Suprapubic skin (tissue), 3 donors: Measurements from ENCODE around the gene PLCL2.

Source experiments
- POLR2AphosphoS5 ChIP-seq, 3 donors: sonication (generic); formaldehyde crosslinking; IDR thresholded peaks; one replicate each; pipeline ENCODE4 v1.6.1; 2017; ENCODE audit warnings: antibody characterized with exemption in 3 of 3
- TF ChIP-seq, protein P1 (sequence below), 2 donors: fragments of 200-600 bp in 1 of 2; fragments of 450-650 bp in 1 of 2; sonication (generic) in 1 of 2; IDR thresholded peaks; one replicate each; pipeline ENCODE4 v1.5.1; 2016 to 2019; ENCODE audit warnings: antibody characterized with exemption in 2 of 2, mild to moderate bottlenecking in 1 of 2, moderate library complexity in 1 of 2

DNA sequence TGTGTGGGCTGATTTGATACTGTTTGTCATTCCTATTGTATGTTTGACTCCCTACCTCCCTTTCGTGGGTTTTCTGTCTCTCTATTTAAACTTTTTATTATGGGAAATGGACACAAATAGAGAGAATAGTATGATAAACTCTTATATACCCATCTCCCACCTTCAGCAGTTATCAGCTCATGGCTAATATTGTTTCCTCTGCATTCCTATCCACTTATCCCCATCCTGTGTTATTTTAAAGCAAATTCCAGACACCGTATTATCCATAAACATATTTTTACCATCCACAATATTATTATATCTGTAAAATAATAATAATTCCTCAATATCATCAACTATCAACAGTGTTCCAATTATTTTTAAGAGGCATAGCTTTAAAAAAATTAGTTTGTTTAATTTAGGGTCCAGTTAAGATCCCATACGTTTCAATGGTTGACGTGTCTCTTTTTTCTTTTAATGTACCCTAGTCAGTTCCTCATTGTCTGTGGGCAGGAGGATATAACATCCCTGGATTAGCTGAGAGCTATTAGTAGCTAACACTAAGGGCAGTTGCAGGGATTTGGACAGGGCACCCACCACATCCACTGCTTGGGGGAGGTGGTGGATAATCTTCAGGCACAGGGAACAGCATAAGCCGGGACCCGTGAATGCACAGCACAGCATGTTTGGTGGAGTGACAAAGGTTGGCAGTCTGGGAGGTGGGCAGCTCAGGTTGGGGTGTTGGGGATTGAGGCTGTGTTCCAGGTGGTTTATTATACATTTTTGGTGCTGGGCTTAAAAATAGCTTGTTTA is 23.5 kb downstream of the PLCL2 start:
- TF ChIP-seq POLR2AphosphoS5 (IDR thresholded peaks at IDR 0.05): no peak
- TF ChIP-seq, protein P1, sequence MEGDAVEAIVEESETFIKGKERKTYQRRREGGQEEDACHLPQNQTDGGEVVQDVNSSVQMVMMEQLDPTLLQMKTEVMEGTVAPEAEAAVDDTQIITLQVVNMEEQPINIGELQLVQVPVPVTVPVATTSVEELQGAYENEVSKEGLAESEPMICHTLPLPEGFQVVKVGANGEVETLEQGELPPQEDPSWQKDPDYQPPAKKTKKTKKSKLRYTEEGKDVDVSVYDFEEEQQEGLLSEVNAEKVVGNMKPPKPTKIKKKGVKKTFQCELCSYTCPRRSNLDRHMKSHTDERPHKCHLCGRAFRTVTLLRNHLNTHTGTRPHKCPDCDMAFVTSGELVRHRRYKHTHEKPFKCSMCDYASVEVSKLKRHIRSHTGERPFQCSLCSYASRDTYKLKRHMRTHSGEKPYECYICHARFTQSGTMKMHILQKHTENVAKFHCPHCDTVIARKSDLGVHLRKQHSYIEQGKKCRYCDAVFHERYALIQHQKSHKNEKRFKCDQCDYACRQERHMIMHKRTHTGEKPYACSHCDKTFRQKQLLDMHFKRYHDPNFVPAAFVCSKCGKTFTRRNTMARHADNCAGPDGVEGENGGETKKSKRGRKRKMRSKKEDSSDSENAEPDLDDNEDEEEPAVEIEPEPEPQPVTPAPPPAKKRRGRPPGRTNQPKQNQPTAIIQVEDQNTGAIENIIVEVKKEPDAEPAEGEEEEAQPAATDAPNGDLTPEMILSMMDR (IDR thresholded peaks at IDR 0.05): no peak
